Mesenchymal stem cell (in vitro differentiated cells and primary cell): ENCODE measurements around the gene CRYGS.
"Not testable (repeated sequence)": the region's sequence is repeated elsewhere in the genome, so short reads cannot be mapped to it uniquely, and the experiment has no call there.

Experiments
- DNase-seq: peaks from one replicate; pipeline ENCODE4 v3.0.0-alpha.2; 2013
- H2AFZ ChIP-seq: one replicate; pipeline ENCODE4 v1.6.1; 2013; ENCODE audit warnings: low read depth, mild to moderate bottlenecking, control low read depth, inconsistent platforms, low read length, moderate library complexity
- H2AK5ac ChIP-seq: 2 replicates; pipeline ENCODE4 v1.6.1; 2013; ENCODE audit warnings: low read length, moderate library complexity, mild to moderate bottlenecking, inconsistent platforms; ENCODE audit not compliant: severe bottlenecking
- H2BK120ac ChIP-seq: one replicate; pipeline ENCODE4 v1.6.1; 2013; ENCODE audit warnings: low read depth, mild to moderate bottlenecking, inconsistent platforms, low read length, moderate library complexity
- H2BK12ac ChIP-seq, 2 experiments: one replicate each; pipeline ENCODE4 v1.6.1; 2013; ENCODE audit warnings: inconsistent platforms in 2 of 2, low read length in 2 of 2, mild to moderate bottlenecking in 2 of 2, moderate library complexity in 2 of 2, control low read depth in 1 of 2
- H2BK15ac ChIP-seq: one replicate; pipeline ENCODE4 v1.6.1; 2013; ENCODE audit warnings: mild to moderate bottlenecking, low read depth, inconsistent platforms; ENCODE audit not compliant: poor library complexity, severe bottlenecking
- H2BK5ac ChIP-seq: 2 replicates; pipeline ENCODE4 v1.6.1; 2013; ENCODE audit warnings: low read depth, mild to moderate bottlenecking, low read length, control low read depth, inconsistent platforms; ENCODE audit not compliant: poor library complexity, severe bottlenecking
- H3K14ac ChIP-seq, 2 experiments: one replicate each; pipeline ENCODE4 v1.6.1; 2013; ENCODE audit warnings: inconsistent platforms in 2 of 2, low read length in 2 of 2, control low read depth in 1 of 2, mild to moderate bottlenecking in 1 of 2, moderate library complexity in 1 of 2
- H3K18ac ChIP-seq, 2 experiments: one replicate each; pipeline ENCODE4 v1.6.1; 2013; ENCODE audit warnings: inconsistent platforms in 2 of 2, low read length in 2 of 2, control low read depth in 1 of 2, low read depth in 1 of 2, mild to moderate bottlenecking in 1 of 2
- H3K23ac ChIP-seq, 2 experiments: one replicate each; pipeline ENCODE4 v1.6.1; 2013; ENCODE audit warnings: inconsistent platforms in 2 of 2, low read length in 2 of 2, mild to moderate bottlenecking in 2 of 2, moderate library complexity in 2 of 2, control low read depth in 1 of 2
- H3K27ac ChIP-seq: 2 replicates; pipeline ENCODE4 v1.5.1; 2013; ENCODE audit warnings: mild to moderate bottlenecking, moderate library complexity, low read length, control low read depth, inconsistent platforms; ENCODE audit not compliant: poor library complexity, severe bottlenecking
- H3K27me3 ChIP-seq, 2 experiments: 2 replicates each; pipeline versions ENCODE4 v1.6.1 to v1.7.0; 2013; ENCODE audit warnings: low read length in 2 of 2, mild to moderate bottlenecking in 2 of 2, moderate library complexity in 2 of 2, control low read depth in 1 of 2, inconsistent platforms in 1 of 2; ENCODE audit not compliant: control insufficient read depth in 1 of 2, insufficient read depth in 1 of 2
- H3K36me3 ChIP-seq, 2 experiments: 2 replicates each; pipeline versions ENCODE4 v1.6.1 to v1.7.0; 2013; ENCODE audit warnings: low read length in 2 of 2, control low read depth in 1 of 2, inconsistent platforms in 1 of 2, low read depth in 1 of 2, mild to moderate bottlenecking in 1 of 2; ENCODE audit not compliant: insufficient read depth in 2 of 2, control insufficient read depth in 1 of 2
- H3K4ac ChIP-seq, 2 experiments: one replicate each; pipeline ENCODE4 v1.6.1; 2013; ENCODE audit warnings: inconsistent platforms in 2 of 2, low read length in 2 of 2, mild to moderate bottlenecking in 2 of 2, moderate library complexity in 2 of 2, control low read depth in 1 of 2, low read depth in 1 of 2
- H3K4me1 ChIP-seq: 2 replicates; pipeline ENCODE4 v1.6.1; 2013; ENCODE audit warnings: low read depth, low read length, control low read depth; ENCODE audit not compliant: control insufficient read depth, insufficient read depth
- H3K4me2 ChIP-seq: 2 replicates; pipeline ENCODE4 v1.6.1; 2013; ENCODE audit warnings: low read length, mild to moderate bottlenecking, inconsistent platforms; ENCODE audit not compliant: poor library complexity, severe bottlenecking
- H3K4me3 ChIP-seq, 2 experiments: 2 replicates each; pipeline versions ENCODE4 v1.5.1 to v1.7.0; 2013; ENCODE audit warnings: low read length in 2 of 2, mild to moderate bottlenecking in 2 of 2, control low read depth in 1 of 2, low read depth in 1 of 2; ENCODE audit not compliant: insufficient read depth in 1 of 2
- H3K79me1 ChIP-seq: replicated peaks from 2 replicates; pipeline ENCODE4 v1.6.1; 2013; ENCODE audit warnings: mild to moderate bottlenecking, control low read depth, low read length, inconsistent platforms; ENCODE audit not compliant: poor library complexity, severe bottlenecking
- H3K9ac ChIP-seq: 2 replicates; pipeline ENCODE4 v1.7.0; 2013; ENCODE audit warnings: mild to moderate bottlenecking, low read length, moderate library complexity
- H3K9me3 ChIP-seq: 2 replicates; pipeline ENCODE4 v1.7.0; 2013; ENCODE audit warnings: mild to moderate bottlenecking, low read length; ENCODE audit not compliant: control insufficient read depth
- H4K8ac ChIP-seq: one replicate; pipeline ENCODE4 v1.6.1; 2013; ENCODE audit warnings: inconsistent platforms, mild to moderate bottlenecking, low read length, moderate library complexity
- H4K91ac ChIP-seq: one replicate; pipeline ENCODE4 v1.6.1; 2013; ENCODE audit warnings: mild to moderate bottlenecking, low read length, inconsistent platforms
- WGBS: methylation state at CpG from one replicate; pipeline ENCODE4 v1.1.7; 2013; ENCODE audit warnings: mixed read lengths; 5-methylcytosine and 5-hydroxymethylcytosine counted together

The CRYGS gene

GRCh38 chr3:186506191-186506739 is 37.9 kb downstream of the CRYGS start:
- Histone ChIP-seq H3K4me3 (no peak overlapping the region), H3K79me1 (no peaks in the 10 kb centered on the region), H3K4me2 (no peak overlapping the region), H2BK5ac (no peak overlapping the region), H3K9me3 (no peaks in the 10 kb centered on the region), H2BK15ac (no peak overlapping the region), H3K18ac (no peak overlapping the region), H3K9ac (no peak overlapping the region), H3K4me1 (no peaks in the 10 kb centered on the region), H4K91ac (no peak overlapping the region), H4K8ac (no peak overlapping the region), H2AK5ac (no peak overlapping the region), H2AFZ (no peak overlapping the region), H3K4ac (no peak overlapping the region), H3K36me3 (no peaks in the 10 kb centered on the region), H2BK120ac (no peak overlapping the region), H3K14ac (no peak overlapping the region), H3K23ac (no peak overlapping the region), H2BK12ac (no peak overlapping the region), H3K27me3 (peaks cover 59 to 75% of the 10 kb centered on the region in 2 experiments), H3K27ac (no peak overlapping the region)
- DNase-seq: no peak
- 79% methylated on average over 3 of the region's 3 CpGs for WGBS

- WGBS: 85% methylated on average over 5 of the region's 6 CpGs
- Histone ChIP-seq H2AFZ (no peak overlapping the region), H4K8ac (no peak overlapping the region), H3K27me3 (peaks cover 41 to 51% of the 10 kb centered on the region in 2 experiments), H3K23ac (no peak overlapping the region), H3K4me3 (peak overlapping the region in 1 of 2 experiments; percentile 70), H3K14ac (no peak overlapping the region), H3K36me3 (no peaks in the 10 kb centered on the region), H3K4ac (no peak overlapping the region), H3K4me1 (no peaks in the 10 kb centered on the region), H2BK5ac (no peak overlapping the region), H2AK5ac (no peak overlapping the region), H3K9ac (no peak overlapping the region), H2BK15ac (no peak overlapping the region), H3K4me2 (no peak overlapping the region), H3K27ac (no peak overlapping the region), H2BK120ac (no peak overlapping the region), H2BK12ac (no peak overlapping the region), H3K18ac (no peak overlapping the region), H3K9me3 (no peaks in the 10 kb centered on the region), H4K91ac (no peak overlapping the region), H3K79me1 (no peaks in the 10 kb centered on the region)
- DNase-seq: no peak
These were observed 41.0 kb downstream of the CRYGS start for GRCh38 chr3:186502966-186503712.

DNA sequence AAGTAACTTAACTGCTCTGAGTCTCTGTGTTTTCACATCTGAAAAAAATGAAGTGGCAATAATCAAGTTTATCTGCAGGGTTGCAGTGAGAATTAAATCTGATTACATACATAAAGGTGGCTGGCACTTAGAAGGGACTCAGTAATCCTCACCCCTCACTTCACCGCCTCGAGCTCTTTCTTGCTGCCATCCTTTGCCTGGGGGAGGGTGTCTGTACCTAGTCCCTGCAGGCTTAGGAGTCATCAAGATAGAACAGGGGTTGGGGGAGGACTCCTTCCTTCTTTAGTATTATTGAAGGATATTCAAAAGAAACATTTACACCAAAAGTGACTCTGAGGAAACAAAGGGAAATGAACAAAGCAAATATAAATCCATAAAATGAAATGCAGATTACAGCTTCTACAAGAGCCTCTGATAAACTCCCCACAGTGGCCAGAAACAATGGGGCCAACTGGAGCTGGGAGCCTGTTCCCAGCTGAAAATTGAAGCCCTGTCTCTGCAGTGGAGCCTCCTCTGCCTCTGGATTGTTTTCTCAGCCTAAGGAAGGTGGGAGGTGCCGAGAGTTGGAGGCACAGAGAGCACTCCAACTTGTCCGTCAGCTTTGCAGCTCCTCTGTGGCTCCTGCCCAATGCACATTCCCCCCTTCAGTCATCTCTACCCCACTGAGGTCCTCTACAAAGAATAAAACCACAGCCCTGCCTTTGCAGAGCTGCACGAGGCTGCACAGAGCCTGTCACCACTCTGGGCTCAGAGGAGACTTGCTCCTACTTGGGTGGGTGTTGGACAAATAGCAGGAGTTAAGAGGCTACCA is 41.8 kb downstream of the CRYGS start:
- Histone ChIP-seq H3K9ac (no peak overlapping the region), H2BK12ac (no peak overlapping the region), H3K36me3 (no peaks in the 10 kb centered on the region), H3K4me1 (no peaks in the 10 kb centered on the region), H3K23ac (no peak overlapping the region), H3K14ac (no peak overlapping the region), H3K4ac (no peak overlapping the region), H2AFZ (no peak overlapping the region), H4K8ac (no peak overlapping the region), H3K4me2 (no peak overlapping the region), H3K9me3 (no peaks in the 10 kb centered on the region), H3K27me3 (peaks cover 42 to 51% of the 10 kb centered on the region in 2 experiments), H2BK120ac (no peak overlapping the region), H2BK15ac (no peak overlapping the region), H2AK5ac (no peak overlapping the region), H3K79me1 (no peaks in the 10 kb centered on the region), H3K4me3 (peak overlapping the region in 1 of 2 experiments; percentile 70), H4K91ac (no peak overlapping the region), H3K18ac (no peak overlapping the region), H3K27ac (no peak overlapping the region), H2BK5ac (no peak overlapping the region)
- DNase-seq: no peak
- 42% methylated on average over 3 of the region's 5 CpGs for WGBS

DNA sequence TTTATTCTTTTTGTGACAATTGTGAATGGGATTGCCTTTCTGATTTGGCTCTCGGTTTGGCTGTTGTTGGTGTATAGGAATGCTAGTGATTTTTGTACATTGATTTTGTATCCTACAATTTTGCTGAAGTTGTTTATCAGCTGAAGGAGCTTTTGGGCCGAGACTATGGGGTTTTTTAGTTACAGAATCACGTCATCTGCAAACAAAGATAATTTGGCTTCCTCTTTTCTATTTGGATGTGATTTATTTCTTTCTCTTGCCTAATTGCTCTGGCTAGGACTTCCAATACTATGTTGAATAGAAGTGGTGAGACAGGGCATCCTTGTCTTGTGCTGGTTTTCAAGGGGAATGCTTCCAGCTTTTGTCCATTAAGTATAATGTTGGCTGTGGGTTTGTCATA is 44.2 kb downstream of the CRYGS start:
- WGBS: 59% methylated on average over 3 of the region's 3 CpGs
- not testable (repeated sequence) for H3K27ac ChIP-seq, H3K4me3 ChIP-seq, H3K4ac ChIP-seq, H2BK15ac ChIP-seq, H2BK120ac ChIP-seq, H2BK12ac ChIP-seq, DNase-seq, H3K9me3 ChIP-seq, H3K4me1 ChIP-seq, H3K18ac ChIP-seq, H2AK5ac ChIP-seq, H3K9ac ChIP-seq, H2BK5ac ChIP-seq, H2AFZ ChIP-seq, H3K23ac ChIP-seq, H3K79me1 ChIP-seq, H3K4me2 ChIP-seq, H3K14ac ChIP-seq, H3K36me3 ChIP-seq, H4K8ac ChIP-seq, H4K91ac ChIP-seq
- peaks cover 47 to 54% of the 10 kb centered on the region in 2 experiments for H3K27me3 ChIP-seq
